ENCODE results near the gene OR13C2.

- TF ChIP-seq CTCF (IDR thresholded peaks at IDR 0.05 in 2 of 3, conservative IDR thresholded peaks at IDR 0.05 in 1 of 3; ENCODE audit: borderline replicate concordance in 1 of 3, insufficient read depth in 1 of 3, low read depth in 2 of 3, low read length in 2 of 3) (no peak), EZH2 (IDR thresholded peaks at IDR 0.05) (no peak), REST (IDR thresholded peaks at IDR 0.05; ENCODE audit: low read depth) (no peak), ELF1 (IDR thresholded peaks at IDR 0.05; ENCODE audit: borderline replicate concordance, low read depth) (no peak)
Measured at GRCh38 chr9:104555521-104555920, 49.9 kb downstream of the OR13C2 start.

Measured in HCT116 (cell line).